ENCODE data around the gene SLC22A2.

- TF ChIP-seq CTCF (IDR thresholded peaks at IDR 0.05; ENCODE audit: insufficient read depth, low read length, poor library complexity, severe bottlenecking) (no peak), EZH2phosphoT487 (conservative IDR thresholded peaks at IDR 0.05; ENCODE audit: low read length) (no peak)
Observed at GRCh38 chr6:160203076-160203475, 55.5 kb downstream of the SLC22A2 start.

All from SU-DHL-6 (cell line).